HG03064 (cell line): ENCODE results near the gene MAD1L1.

Source experiments
- ATAC-seq: cut with Tn5 transposase; IDR thresholded peaks from one replicate; pipeline ENCODE4 v1.9.1; 2021; ENCODE audit warnings: low read depth; ENCODE audit not compliant: unreplicated experiment

The MAD1L1 gene

GRCh38 chr7:1913466-1914282 is 319.1 kb downstream of the MAD1L1 start:
- no peak for ATAC-seq

- no peak for ATAC-seq
These were observed 319.9 kb downstream of the MAD1L1 start for GRCh38 chr7:1912593-1913465.

DNA sequence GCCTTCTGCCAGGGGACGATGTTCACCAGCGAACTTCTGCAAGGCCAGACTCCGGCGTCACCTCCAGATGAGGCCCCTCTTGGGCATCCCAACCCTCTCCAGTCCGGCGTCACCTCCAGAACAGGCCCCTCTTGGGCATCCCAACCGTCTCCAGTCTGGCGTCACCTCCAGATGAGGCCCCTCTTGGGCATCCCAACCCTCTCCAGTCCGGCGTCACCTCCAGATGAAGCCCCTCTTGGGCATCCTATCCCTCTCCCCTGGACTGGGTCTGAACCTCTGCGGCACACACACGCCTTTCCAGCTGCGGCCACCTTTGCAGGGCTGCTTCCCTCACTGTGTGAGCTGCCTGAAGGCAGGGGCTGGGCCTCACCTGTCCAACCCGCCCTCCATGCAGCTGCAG is 321.2 kb downstream of the MAD1L1 start:
- no peak for ATAC-seq

DNA sequence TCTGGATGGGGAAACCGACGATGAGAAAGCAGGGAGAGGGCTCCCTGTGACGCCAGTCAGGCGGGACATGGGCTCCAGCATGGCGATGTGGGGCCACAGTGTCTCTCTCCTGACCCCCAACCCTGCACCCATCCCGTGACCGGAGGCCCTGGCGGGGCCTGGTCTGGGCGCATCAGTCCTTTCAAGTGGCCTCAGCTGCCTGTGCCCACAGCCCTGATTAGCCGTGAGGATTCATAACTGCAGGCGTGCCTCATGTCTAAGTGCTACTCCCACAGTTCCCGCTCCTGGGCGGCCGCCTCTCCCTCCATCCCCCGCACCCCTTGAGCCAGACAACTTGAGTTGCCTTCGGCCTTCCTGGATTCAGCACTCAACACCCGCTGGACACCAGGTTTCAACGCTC is 321.9 kb downstream of the MAD1L1 start:
- no peak for ATAC-seq

- no peak for ATAC-seq
These were observed 322.6 kb downstream of the MAD1L1 start for GRCh38 chr7:1910081-1910685.

GRCh38 chr7:1909476-1909875 is 323.3 kb downstream of the MAD1L1 start:
- ATAC-seq, result no peak

- ATAC-seq, result no peak
These were observed 323.8 kb downstream of the MAD1L1 start for GRCh38 chr7:1908823-1909420.

DNA sequence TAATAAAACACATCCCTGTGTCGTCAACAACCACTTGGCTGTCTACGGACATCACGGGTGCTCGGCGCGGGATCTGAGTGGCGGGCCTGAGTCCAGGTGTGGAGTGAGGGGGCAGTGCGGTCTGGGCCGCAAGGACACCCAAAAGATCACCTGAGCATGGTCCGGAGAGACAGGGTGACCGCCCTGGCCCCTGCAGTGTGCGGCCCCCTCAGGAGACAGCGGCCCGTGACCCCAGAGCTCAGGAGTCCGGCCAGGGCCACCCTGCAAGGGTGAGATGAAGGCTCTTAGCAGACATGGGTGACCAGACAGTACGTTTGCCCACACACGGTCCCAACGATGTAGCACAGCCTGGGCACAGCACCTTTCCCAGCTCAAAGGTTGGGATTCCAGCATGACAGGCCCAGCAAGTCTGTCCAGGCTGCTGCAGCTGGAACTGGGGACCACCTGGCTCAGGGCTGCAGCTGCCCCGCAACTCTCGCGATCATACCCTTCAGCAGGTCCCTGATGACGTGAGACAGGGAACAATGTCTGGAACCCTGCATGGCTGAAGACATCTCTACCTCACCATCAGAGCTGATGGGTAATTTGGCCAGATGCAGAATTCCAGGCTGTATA is 324.9 kb downstream of the MAD1L1 start:
- ATAC-seq, result no peak

- no peak for ATAC-seq
These were observed 325.6 kb downstream of the MAD1L1 start for GRCh38 chr7:1906988-1907745.

GRCh38 chr7:1906087-1906830 is 326.5 kb downstream of the MAD1L1 start:
- no peak for ATAC-seq

GRCh38 chr7:1902231-1902855 is 330.4 kb downstream of the MAD1L1 start:
- ATAC-seq, result no peak

GRCh38 chr7:1901431-1902210 is 331.1 kb downstream of the MAD1L1 start:
- no peak for ATAC-seq

GRCh38 chr7:1900847-1901246 is 331.9 kb downstream of the MAD1L1 start:
- no peak for ATAC-seq

- no peak for ATAC-seq
These were observed 332.6 kb downstream of the MAD1L1 start for GRCh38 chr7:1899951-1900762.

- no peak for ATAC-seq
These were observed 333.5 kb downstream of the MAD1L1 start for GRCh38 chr7:1899196-1899595.

- no peak for ATAC-seq
These were observed 334.0 kb downstream of the MAD1L1 start for GRCh38 chr7:1898628-1899185.
